ENCODE results near the gene PCDHGB2.
A peak's percentile ranks its signal among the peaks of the same experiment; 100 is the strongest.
"Not testable (repeated sequence)": the region's sequence is repeated elsewhere in the genome, so short reads cannot be mapped to it uniquely, and the experiment has no call there.

The PCDHGB2 gene

GRCh38 chr5:141366016-141366896 is 6.5 kb downstream of the PCDHGB2 start:
- no peak for TF ChIP-seq CTCF (conservative IDR thresholded peaks at IDR 0.05; ENCODE audit: low read length)
- H3K4me3 ChIP-seq (ENCODE audit: low read length), result no peak overlapping the region
- no peak for DNase-seq (ENCODE audit: low read depth)

- DNase-seq (ENCODE audit: low read depth), result peak; percentile 73
- peak; percentile 62 for TF ChIP-seq CTCF (conservative IDR thresholded peaks at IDR 0.05; ENCODE audit: low read length)
- peak within 1 kb of the TSS; percentile 55 for H3K4me3 ChIP-seq (ENCODE audit: low read length)
Observed at GRCh38 chr5:141369994-141370848, 10.4 kb downstream of the PCDHGB2 start, which contains the start of gene PCDHGB3. PCDHGB3 (plus strand) TSS chr5:141370242; CDS start chr5:141370395, 153 bp downstream.

- TF ChIP-seq CTCF (conservative IDR thresholded peaks at IDR 0.05; ENCODE audit: low read length), result no peak
- no peak overlapping the region for H3K4me3 ChIP-seq (ENCODE audit: low read length)
- no peak for DNase-seq (ENCODE audit: low read depth)
Observed at GRCh38 chr5:141371572-141372475, 12.0 kb downstream of the PCDHGB2 start.

- peak within 1 kb of the TSS; percentile 56 for H3K4me3 ChIP-seq (ENCODE audit: low read length)
- peak; percentile 69 for TF ChIP-seq CTCF (conservative IDR thresholded peaks at IDR 0.05; ENCODE audit: low read length)
- DNase-seq (ENCODE audit: low read depth), result peak; percentile 38
Observed at GRCh38 chr5:141373673-141374317, 14.0 kb downstream of the PCDHGB2 start, which contains the start of gene PCDHGA6. PCDHGA6 (plus strand) TSS chr5:141373891; CDS start chr5:141374084, 193 bp downstream.

GRCh38 chr5:141374627-141375026 is 14.8 kb downstream of the PCDHGB2 start:
- H3K4me3 ChIP-seq (ENCODE audit: low read length), result peak overlapping the region; percentile 56; the same call in 1 of the 2 replicates
- DNase-seq (ENCODE audit: low read depth), result no peak
- TF ChIP-seq CTCF (conservative IDR thresholded peaks at IDR 0.05; ENCODE audit: low read length), result no peak

GRCh38 chr5:141375444-141376155 is 15.8 kb downstream of the PCDHGB2 start:
- H3K4me3 ChIP-seq (ENCODE audit: low read length); DNase-seq (ENCODE audit: low read depth): not testable (repeated sequence)

All from AG10803 (cell line).